GM12878 (cell line): Measurements from ENCODE around the gene SLC29A1. TPM values are rescaled to one million over a fixed set of nuclear protein-coding genes. Genes with fewer than 3 reads are reported as not detected.
A peak's percentile ranks its signal among the peaks of the same experiment; 100 is the strongest.

ENCODE experiments used
- BCL3 ChIP-seq: IDR thresholded peaks from 2 replicates; pipeline ENCODE4 v1.6.1; 2011; ENCODE audit warnings: borderline replicate concordance, low read depth, mild to moderate bottlenecking, moderate library complexity, low read length; ENCODE audit not compliant: insufficient read depth, poor library complexity, severe bottlenecking
- BCLAF1 ChIP-seq: fragments of 450-650 bp; IDR thresholded peaks from 2 replicates; pipeline ENCODE4 v1.6.1; 2017; ENCODE audit warnings: antibody characterized with exemption, mild to moderate bottlenecking, moderate library complexity
- BMI1 ChIP-seq: fragments of 450-650 bp; IDR thresholded peaks from 2 replicates; pipeline ENCODE4 v1.6.1; 2016; ENCODE audit warnings: mild to moderate bottlenecking, moderate library complexity, borderline replicate concordance
- CEBPZ ChIP-seq: fragments of 150-350 bp; IDR thresholded peaks from 2 replicates; pipeline ENCODE4 v1.6.1; 2016; ENCODE audit warnings: low read depth, low read length
- CHD1 ChIP-seq: IDR thresholded peaks from 2 replicates; pipeline ENCODE4 v1.6.1; 2012; ENCODE audit warnings: low read depth, low read length, improper control_type of control experiment
- IKZF1 ChIP-seq: fragments of 450-650 bp; conservative IDR thresholded peaks from 2 replicates; pipeline ENCODE4 v1.6.1; 2017; ENCODE audit warnings: antibody characterized with exemption, mild to moderate bottlenecking
- IKZF2 ChIP-seq, 2 experiments: fragments of 450-650 bp; IDR thresholded peaks; 2 replicates each; pipeline ENCODE4 v1.6.1; 2017; ENCODE audit warnings: mild to moderate bottlenecking in 2 of 2, moderate library complexity in 2 of 2
- LARP7 ChIP-seq: fragments of 450-650 bp; IDR thresholded peaks from 2 replicates; pipeline ENCODE4 v1.6.1; 2017; ENCODE audit warnings: mild to moderate bottlenecking
- PRDM15 ChIP-seq: fragments of 450-650 bp; formaldehyde crosslinking; IDR thresholded peaks from 2 replicates; pipeline ENCODE4 v1.4.0; 2020; ENCODE audit warnings: mild to moderate bottlenecking, moderate library complexity
- RAD21 ChIP-seq: IDR thresholded peaks from 2 replicates; pipeline ENCODE4 v1.6.1; 2011; ENCODE audit warnings: mild to moderate bottlenecking, low read depth, low read length, moderate library complexity; ENCODE audit not compliant: insufficient read depth
- RELA ChIP-seq: fragments of 450-650 bp; IDR thresholded peaks from 2 replicates; pipeline ENCODE4 v1.8.0; 2014; ENCODE audit warnings: borderline replicate concordance; ENCODE audit not compliant: partially characterized antibody
- RFX5 ChIP-seq: IDR thresholded peaks from 2 replicates; pipeline ENCODE4 v1.6.1; 2011; ENCODE audit warnings: low read depth, low read length, improper control_type of control experiment
- SIN3A ChIP-seq: IDR thresholded peaks from 2 replicates; pipeline ENCODE4 v1.6.1; 2012; ENCODE audit warnings: low read depth, low read length, improper control_type of control experiment
- SIX5 ChIP-seq: IDR thresholded peaks from 2 replicates; pipeline ENCODE4 v1.6.1; 2011; ENCODE audit warnings: mild to moderate bottlenecking, low read depth, low read length, moderate library complexity; ENCODE audit not compliant: severe bottlenecking
- SMARCA5 ChIP-seq: fragments of 450-650 bp; IDR thresholded peaks from 2 replicates; pipeline ENCODE4 v1.6.1; 2017; ENCODE audit warnings: mild to moderate bottlenecking
- TCF7 ChIP-seq: IDR thresholded peaks from 2 replicates; pipeline ENCODE4 v1.6.1; 2014; ENCODE audit warnings: antibody characterized with exemption, borderline replicate concordance
- ZNF622 ChIP-seq: fragments of 450-650 bp; IDR thresholded peaks from 2 replicates; pipeline ENCODE4 v1.6.1; 2017; ENCODE audit warnings: mild to moderate bottlenecking, inconsistent platforms
- polyA plus RNA-seq, 11 experiments: library from polyadenylated mRNA; depleted of rRNA in 4 of 11; unstranded in 6 of 11; stranded (reverse) in 5 of 11; fragments of >200 nt; fragmentation: Nextera tagmentation in 4 of 11; fragmentation: Illumina TruSeq in 1 of 11; extraction: Ambion mirVana in 4 of 11; extraction: Trizol in 1 of 11; gene quantifications; 1 replicate in 1 of 11; 2 replicates in 10 of 11; pipeline versions ENCODE4 v1.2.1 to v1.2.3, GENCODE V29; 2011 to 2016; ENCODE audit warnings: inconsistent platforms in 2 of 11, missing spikeins in 2 of 11, low read depth in 1 of 11
- total RNA-seq, 4 experiments: library from RNA; depleted of rRNA in 3 of 4; stranded (reverse); fragments of >200 nt in 3 of 4; fragmentation: Illumina TruSeq in 1 of 4; extraction: Trizol in 1 of 4; gene quantifications; 2 replicates each; pipeline versions ENCODE4 v1.2.1 to v1.2.3, GENCODE V29; 2013 to 2021

Gene SLC29A1
- total and polyA plus RNA-seq, 10 of the 15 experiments (the other 5 are each of a cell fraction or from before 2014, with no cell fraction given), result 10.0 to 132 (median 93.4) TPM

GRCh38 chr6:44257025-44257752 is 33.8 kb downstream of the SLC29A1 start, which contains the start of gene SLC35B2 (continued):
- TF ChIP-seq BCLAF1 (peak; percentile 77), CHD1 (no peak), BMI1 (0 out of 2 replicates have a peak, but pooled peaks have one; percentile 29), RFX5 (peak; percentile 14; the same call in 1 of the 2 replicates), SIN3A (peak; percentile 79), ZNF622 (no peak), TCF7 (no peak), SMARCA5 (peak; percentile 87), PRDM15 (CRISPR knock-in tag) (no peak), CEBPZ (no peak), IKZF2 (IDR thresholded peaks at IDR 0.05) (no peak), RELA (peak; percentile 63), SIX5 (no peak), RAD21 (peak; percentile 49), LARP7 (peak; percentile 70), IKZF1 (no peak), BCL3 (peak; percentile 93)
